Cardiac septum (tissue), 1 donor: ENCODE results near the gene ITGAL. TPM values are rescaled to one million over a fixed set of nuclear protein-coding genes. Genes with fewer than 3 reads are reported as not detected.

Experiments
- microRNA-seq: library from miRNA; unstranded; fragments of <30 nt; microRNA quantifications from one replicate; pipeline ENCODE4 v1.2.0, GENCODE V29; 2020
- total RNA-seq: library from RNA; stranded (reverse); fragmentation: NEBNext Ultra II Directional; extraction: Animal tissue kit (Norgen Biotek cat#: 25700); gene quantifications from one replicate; pipeline ENCODE4 v1.2.1, GENCODE V29; 2021
- donor health status: DM: no; HTN: no; CAD: no.

The ITGAL gene
- total RNA-seq, 1 donor from 2014 or later = 2.9 TPM

Small RNAs within 50 kb of the gene (microRNA-seq; reads per million reads assigned to microRNA genes)
- gene MIR4518 = not detected

Other genes with a start within 250 kb of the ITGAL start
- gene NPIPB13, start 224.3 kb upstream of the ITGAL start, total RNA-seq = 3.2 TPM
- 41.7 TPM for gene CD2BP2, start 117.4 kb upstream of the ITGAL start, total RNA-seq
- 23.7 TPM for gene TBC1D10B, start 102.2 kb upstream of the ITGAL start, total RNA-seq
- 0.59 TPM for gene MYL11, start 97.9 kb upstream of the ITGAL start, total RNA-seq
- 2.2 TPM for gene SEPTIN1, start 90.2 kb upstream of the ITGAL start, total RNA-seq
- gene ZNF48, start 77.3 kb upstream of the ITGAL start, total RNA-seq = 6.1 TPM
- 7.5 TPM for gene ZNF771, start 65.1 kb upstream of the ITGAL start, total RNA-seq
- gene DCTPP1, start 42.7 kb upstream of the ITGAL start, total RNA-seq = 23.1 TPM
- 27.3 TPM for gene SEPHS2, start 26.9 kb upstream of the ITGAL start, total RNA-seq
- gene ZNF768, start 53.8 kb downstream of the ITGAL start, total RNA-seq = 49.8 TPM
- gene ZNF747, start 62.1 kb downstream of the ITGAL start, total RNA-seq = 13.7 TPM
- 11.4 TPM for gene ZNF764, start 85.6 kb downstream of the ITGAL start, total RNA-seq
- 12.1 TPM for gene ZNF688, start 99.0 kb downstream of the ITGAL start, total RNA-seq
- 6.7 TPM for gene ZNF785, start 113.0 kb downstream of the ITGAL start, total RNA-seq
- gene ZNF689, start 137.6 kb downstream of the ITGAL start, total RNA-seq = 4.9 TPM
- 21.1 TPM for gene PRR14, start 178.2 kb downstream of the ITGAL start, total RNA-seq
- gene FBRS, start 185.7 kb downstream of the ITGAL start, total RNA-seq = 33.2 TPM
- 47.8 TPM for gene SRCAP, start 226.4 kb downstream of the ITGAL start, total RNA-seq